ENCODE measurements around the gene GAN.
"Not testable (repeated sequence)": the region's sequence is repeated elsewhere in the genome, so short reads cannot be mapped to it uniquely, and the experiment has no call there.

The GAN gene

GRCh38 chr16:81321039-81321438 lies 6.3 kb downstream of the GAN start:
- Histone ChIP-seq H3K4me1 (ENCODE audit: control insufficient read depth, insufficient read depth, low read length, poor library complexity, severe bottlenecking) (peaks cover under 1% of the 10 kb centered on the region), H3K4me3 (ENCODE audit: insufficient read depth, low read depth, low read length, poor library complexity, severe bottlenecking) (no peak overlapping the region), H3K9me3 (ENCODE audit: control insufficient read depth, low read length) (no peaks in the 10 kb centered on the region), H3K27me3 (replicated peaks; ENCODE audit: control insufficient read depth, insufficient read depth, low read length, poor library complexity, severe bottlenecking) (no peaks in the 10 kb centered on the region), H3K27ac (ENCODE audit: insufficient read depth, low read length, poor library complexity, severe bottlenecking) (no peak overlapping the region), H3K36me3 (ENCODE audit: control insufficient read depth, insufficient read depth, low read length) (no peaks in the 10 kb centered on the region)
- no peak for DNase-seq

GRCh38 chr16:81321536-81321935 lies 6.8 kb downstream of the GAN start:
- no peak overlapping the region for H3K4me3 ChIP-seq (ENCODE audit: insufficient read depth, low read depth, low read length, poor library complexity, severe bottlenecking)
- no peak for DNase-seq
- no peaks in the 10 kb centered on the region for H3K36me3 ChIP-seq (ENCODE audit: control insufficient read depth, insufficient read depth, low read length)
- no peaks in the 10 kb centered on the region for H3K27me3 ChIP-seq (replicated peaks; ENCODE audit: control insufficient read depth, insufficient read depth, low read length, poor library complexity, severe bottlenecking)
- no peak overlapping the region for H3K27ac ChIP-seq (ENCODE audit: insufficient read depth, low read length, poor library complexity, severe bottlenecking)
- H3K9me3 ChIP-seq (ENCODE audit: control insufficient read depth, low read length) = no peaks in the 10 kb centered on the region
- no peaks in the 10 kb centered on the region for H3K4me1 ChIP-seq (ENCODE audit: control insufficient read depth, insufficient read depth, low read length, poor library complexity, severe bottlenecking)

GRCh38 chr16:81324808-81325207 lies 10.0 kb downstream of the GAN start:
- H3K9me3 ChIP-seq (ENCODE audit: control insufficient read depth, low read length) = no peaks in the 10 kb centered on the region
- DNase-seq = no peak
- no peak overlapping the region for H3K4me3 ChIP-seq (ENCODE audit: insufficient read depth, low read depth, low read length, poor library complexity, severe bottlenecking)
- H3K27ac ChIP-seq (ENCODE audit: insufficient read depth, low read length, poor library complexity, severe bottlenecking) = no peak overlapping the region
- H3K4me1 ChIP-seq (ENCODE audit: control insufficient read depth, insufficient read depth, low read length, poor library complexity, severe bottlenecking) = no peaks in the 10 kb centered on the region
- no peaks in the 10 kb centered on the region for H3K27me3 ChIP-seq (replicated peaks; ENCODE audit: control insufficient read depth, insufficient read depth, low read length, poor library complexity, severe bottlenecking)
- H3K36me3 ChIP-seq (ENCODE audit: control insufficient read depth, insufficient read depth, low read length) = no peaks in the 10 kb centered on the region

- Histone ChIP-seq H3K36me3 (ENCODE audit: control insufficient read depth, insufficient read depth, low read length) (no peaks in the 10 kb centered on the region), H3K27me3 (replicated peaks; ENCODE audit: control insufficient read depth, insufficient read depth, low read length, poor library complexity, severe bottlenecking) (no peaks in the 10 kb centered on the region), H3K4me1 (ENCODE audit: control insufficient read depth, insufficient read depth, low read length, poor library complexity, severe bottlenecking) (no peaks in the 10 kb centered on the region), H3K27ac (ENCODE audit: insufficient read depth, low read length, poor library complexity, severe bottlenecking) (no peak overlapping the region), H3K9me3 (ENCODE audit: control insufficient read depth, low read length) (no peaks in the 10 kb centered on the region), H3K4me3 (ENCODE audit: insufficient read depth, low read depth, low read length, poor library complexity, severe bottlenecking) (no peak overlapping the region)
- no peak for DNase-seq
These were observed 12.2 kb downstream of the GAN start for GRCh38 chr16:81327011-81327410.

GRCh38 chr16:81327447-81328196 lies 12.9 kb downstream of the GAN start:
- Histone ChIP-seq H3K4me1 (ENCODE audit: control insufficient read depth, insufficient read depth, low read length, poor library complexity, severe bottlenecking) (no peaks in the 10 kb centered on the region), H3K27ac (ENCODE audit: insufficient read depth, low read length, poor library complexity, severe bottlenecking) (no peak overlapping the region), H3K4me3 (ENCODE audit: insufficient read depth, low read depth, low read length, poor library complexity, severe bottlenecking) (no peak overlapping the region), H3K27me3 (replicated peaks; ENCODE audit: control insufficient read depth, insufficient read depth, low read length, poor library complexity, severe bottlenecking) (no peaks in the 10 kb centered on the region), H3K9me3 (ENCODE audit: control insufficient read depth, low read length) (no peaks in the 10 kb centered on the region), H3K36me3 (ENCODE audit: control insufficient read depth, insufficient read depth, low read length) (no peaks in the 10 kb centered on the region)
- no peak for DNase-seq

GRCh38 chr16:81329947-81330346 lies 15.2 kb downstream of the GAN start:
- no peaks in the 10 kb centered on the region for H3K9me3 ChIP-seq (ENCODE audit: control insufficient read depth, low read length)
- no peak overlapping the region for H3K4me3 ChIP-seq (ENCODE audit: insufficient read depth, low read depth, low read length, poor library complexity, severe bottlenecking)
- no peaks in the 10 kb centered on the region for H3K4me1 ChIP-seq (ENCODE audit: control insufficient read depth, insufficient read depth, low read length, poor library complexity, severe bottlenecking)
- no peaks in the 10 kb centered on the region for H3K27me3 ChIP-seq (replicated peaks; ENCODE audit: control insufficient read depth, insufficient read depth, low read length, poor library complexity, severe bottlenecking)
- H3K36me3 ChIP-seq (ENCODE audit: control insufficient read depth, insufficient read depth, low read length) = no peaks in the 10 kb centered on the region
- H3K27ac ChIP-seq (ENCODE audit: insufficient read depth, low read length, poor library complexity, severe bottlenecking) = no peak overlapping the region
- DNase-seq = no peak

- Histone ChIP-seq H3K9me3 (ENCODE audit: control insufficient read depth, low read length) (no peaks in the 10 kb centered on the region), H3K4me1 (ENCODE audit: control insufficient read depth, insufficient read depth, low read length, poor library complexity, severe bottlenecking) (no peaks in the 10 kb centered on the region), H3K4me3 (ENCODE audit: insufficient read depth, low read depth, low read length, poor library complexity, severe bottlenecking) (no peak overlapping the region), H3K27ac (ENCODE audit: insufficient read depth, low read length, poor library complexity, severe bottlenecking) (no peak overlapping the region), H3K36me3 (ENCODE audit: control insufficient read depth, insufficient read depth, low read length) (no peaks in the 10 kb centered on the region), H3K27me3 (replicated peaks; ENCODE audit: control insufficient read depth, insufficient read depth, low read length, poor library complexity, severe bottlenecking) (no peaks in the 10 kb centered on the region)
- DNase-seq = no peak
These were observed 18.6 kb downstream of the GAN start for GRCh38 chr16:81333356-81333755.

GRCh38 chr16:81335669-81336068 lies 20.9 kb downstream of the GAN start:
- DNase-seq = no peak

GRCh38 chr16:81337097-81337496 lies 22.3 kb downstream of the GAN start:
- no peaks in the 10 kb centered on the region for H3K36me3 ChIP-seq (ENCODE audit: control insufficient read depth, insufficient read depth, low read length)
- no peaks in the 10 kb centered on the region for H3K9me3 ChIP-seq (ENCODE audit: control insufficient read depth, low read length)
- no peak overlapping the region for H3K27ac ChIP-seq (ENCODE audit: insufficient read depth, low read length, poor library complexity, severe bottlenecking)
- DNase-seq = no peak
- no peaks in the 10 kb centered on the region for H3K4me1 ChIP-seq (ENCODE audit: control insufficient read depth, insufficient read depth, low read length, poor library complexity, severe bottlenecking)
- no peak overlapping the region for H3K4me3 ChIP-seq (ENCODE audit: insufficient read depth, low read depth, low read length, poor library complexity, severe bottlenecking)
- no peaks in the 10 kb centered on the region for H3K27me3 ChIP-seq (replicated peaks; ENCODE audit: control insufficient read depth, insufficient read depth, low read length, poor library complexity, severe bottlenecking)

More at GRCh38 chr16:81335669-81336068, 20.9 kb downstream of the GAN start:
- no peaks in the 10 kb centered on the region for H3K9me3 ChIP-seq (ENCODE audit: control insufficient read depth, low read length)
- H3K27me3 ChIP-seq (replicated peaks; ENCODE audit: control insufficient read depth, insufficient read depth, low read length, poor library complexity, severe bottlenecking) = no peaks in the 10 kb centered on the region
- no peaks in the 10 kb centered on the region for H3K36me3 ChIP-seq (ENCODE audit: control insufficient read depth, insufficient read depth, low read length)
- no peak overlapping the region for H3K27ac ChIP-seq (ENCODE audit: insufficient read depth, low read length, poor library complexity, severe bottlenecking)
- H3K4me1 ChIP-seq (ENCODE audit: control insufficient read depth, insufficient read depth, low read length, poor library complexity, severe bottlenecking) = no peaks in the 10 kb centered on the region
- no peak overlapping the region for H3K4me3 ChIP-seq (ENCODE audit: insufficient read depth, low read depth, low read length, poor library complexity, severe bottlenecking)

- DNase-seq; H3K4me3 ChIP-seq (ENCODE audit: insufficient read depth, low read depth, low read length, poor library complexity, severe bottlenecking); H3K4me1 ChIP-seq (ENCODE audit: control insufficient read depth, insufficient read depth, low read length, poor library complexity, severe bottlenecking); H3K27me3 ChIP-seq (replicated peaks; ENCODE audit: control insufficient read depth, insufficient read depth, low read length, poor library complexity, severe bottlenecking); H3K9me3 ChIP-seq (ENCODE audit: control insufficient read depth, low read length); H3K27ac ChIP-seq (ENCODE audit: insufficient read depth, low read length, poor library complexity, severe bottlenecking); H3K36me3 ChIP-seq (ENCODE audit: control insufficient read depth, insufficient read depth, low read length): not testable (repeated sequence)
These were observed 30.4 kb downstream of the GAN start for GRCh38 chr16:81345172-81345571.
